GM12878 (cell line): Measurements from ENCODE around the gene SLC39A11. TPM values are rescaled to one million over a fixed set of nuclear protein-coding genes. Genes with fewer than 3 reads are reported as not detected.

Source experiments
- ATAC-seq: fragments of 200-7000 bp; cut with Tn5 transposase; 3 replicates; pipeline ENCODE4 v1.9.1; 2020; ENCODE audit warnings: mild to moderate bottlenecking, moderate library complexity
- BruUV-seq: library from RNA; stranded (reverse); fragments of 400-500 nt; replicated peaks from 2 replicates; lab custom pipeline; 2021; lab: Mats Ljungman, UMichigan
- CTCF ChIA-PET: fragments of 300-600 bp; sonication (Branson Sonifier 250); formaldehyde crosslinking; extraction: SDS; loops from one replicate; lab custom pipeline; 2021; ENCODE audit warnings: inconsistent platforms; lab: Yijun Ruan, JAX
- POLR2A ChIA-PET: fragments of 350-600 bp; formaldehyde crosslinking; extraction: SDS; loops from one replicate; lab custom pipeline; 2021; ENCODE audit warnings: inconsistent platforms; lab: Charles Lee
- RAD21 ChIA-PET: fragments of 300-600 bp; sonication (Branson Sonifier 250); formaldehyde crosslinking; loops from one replicate; lab custom pipeline; 2023; ENCODE audit warnings: antibody characterized with exemption; ENCODE audit not compliant: unreplicated experiment; lab: Charles Lee
- SMC1A ChIA-PET: fragments of 300-600 bp; sonication (Branson Sonifier 250); formaldehyde crosslinking; loops from one replicate; lab custom pipeline; 2023; ENCODE audit not compliant: unreplicated experiment, uncharacterized antibody; lab: Charles Lee
- DNase-seq: peaks from one replicate; pipeline ENCODE4 v3.0.0-alpha.2; 2011; ENCODE audit warnings: low read depth, low spot score
- FAIRE-seq: peaks from 3 replicates; lab custom pipeline; 2011; peaks lifted over from hg19 to GRCh38; lab: Jason Lieb, UNC
- H2AFZ ChIP-seq: 2 replicates; pipeline ENCODE4 v1.6.0; 2011; ENCODE audit warnings: low read depth, low read length, control low read depth; ENCODE audit not compliant: control insufficient read depth
- H3K27ac ChIP-seq: 2 replicates; pipeline ENCODE4 v1.5.1; 2011; ENCODE audit warnings: control low read depth; ENCODE audit not compliant: control insufficient read depth, insufficient read depth
- H3K27me3 ChIP-seq, 2 experiments: replicated peaks in 1 of 2; 2 replicates each; pipeline versions ENCODE4 v1.6.0 to v1.6.1; 2011; ENCODE audit warnings: low read length in 1 of 2; ENCODE audit not compliant: control insufficient read depth in 2 of 2, insufficient read depth in 2 of 2
- H3K36me3 ChIP-seq, 2 experiments: 2 replicates each; pipeline ENCODE4 v1.5.1; 2011; ENCODE audit warnings: low read length in 1 of 2; ENCODE audit not compliant: control insufficient read depth in 2 of 2, insufficient read depth in 2 of 2
- H3K4me1 ChIP-seq: 2 replicates; pipeline ENCODE4 v1.6.1; 2011; ENCODE audit warnings: mild to moderate bottlenecking, low read length, moderate library complexity, mixed read lengths; ENCODE audit not compliant: control insufficient read depth, insufficient read depth
- H3K4me2 ChIP-seq: 2 replicates; pipeline ENCODE4 v1.6.0; 2011; ENCODE audit warnings: control low read depth; ENCODE audit not compliant: control insufficient read depth, insufficient read depth
- H3K4me3 ChIP-seq: fragments of 200-600 bp; sonication (generic); 2 replicates; pipeline ENCODE4 v1.5.1; 2016
- H3K79me2 ChIP-seq: 2 replicates; pipeline ENCODE4 v1.6.0; 2011; ENCODE audit warnings: low read length; ENCODE audit not compliant: control insufficient read depth, insufficient read depth
- H3K9ac ChIP-seq: 2 replicates; pipeline ENCODE4 v1.8.0; 2011; ENCODE audit warnings: low read length, control low read depth, mixed read lengths; ENCODE audit not compliant: control insufficient read depth, insufficient read depth
- H3K9me3 ChIP-seq: replicated peaks from 3 replicates; pipeline ENCODE4 v1.5.1; 2011; ENCODE audit warnings: mild to moderate bottlenecking, low read length; ENCODE audit not compliant: control insufficient read depth, insufficient read depth
- H4K20me1 ChIP-seq: 2 replicates; pipeline ENCODE4 v1.6.0; 2011; ENCODE audit not compliant: control insufficient read depth, insufficient read depth
- PML ChIP-seq: IDR thresholded peaks from 2 replicates; pipeline ENCODE4 v1.6.1; 2012; ENCODE audit warnings: low read length, inconsistent platforms
- TCF3 ChIP-seq: IDR thresholded peaks from 2 replicates; pipeline ENCODE4 v1.6.1; 2012; ENCODE audit warnings: low read depth, mild to moderate bottlenecking, low read length, borderline replicate concordance; ENCODE audit not compliant: insufficient read depth
- WGBS: methylation state at CpG from one replicate; pipeline ENCODE4 v1.1.6; 2016; ENCODE audit warnings: low lambda C conversion rate; ENCODE audit not compliant: insufficient replicate concordance, insufficient coverage; ENCODE audit errors: missing lambda C conversion rate; 5-methylcytosine and 5-hydroxymethylcytosine counted together
- in situ Hi-C: fragments of 300-500 bp; cut with MboI; formaldehyde crosslinking; loops from 9 replicates; pipeline ENCODE4 v1.14.3; 2018; ENCODE audit warnings: mixed read lengths
- intact Hi-C: fragments of 100-400 bp; cut with micrococcal nuclease; formaldehyde crosslinking; loops from one replicate; pipeline ENCODE4 v1.14.2; 2022; ENCODE audit not compliant: unreplicated experiment
- polyA plus RNA-seq, 11 experiments: library from polyadenylated mRNA; depleted of rRNA in 4 of 11; unstranded in 6 of 11; stranded (reverse) in 5 of 11; fragments of >200 nt; fragmentation: Nextera tagmentation in 4 of 11; fragmentation: Illumina TruSeq in 1 of 11; extraction: Ambion mirVana in 4 of 11; extraction: Trizol in 1 of 11; gene quantifications; 1 replicate in 1 of 11; 2 replicates in 10 of 11; pipeline versions ENCODE4 v1.2.1 to v1.2.3, GENCODE V29; 2011 to 2016; ENCODE audit warnings: inconsistent platforms in 2 of 11, missing spikeins in 2 of 11, low read depth in 1 of 11
- total RNA-seq, 4 experiments: library from RNA; depleted of rRNA in 3 of 4; stranded (reverse); fragments of >200 nt in 3 of 4; fragmentation: Illumina TruSeq in 1 of 4; extraction: Trizol in 1 of 4; gene quantifications; 2 replicates each; pipeline versions ENCODE4 v1.2.1 to v1.2.3, GENCODE V29; 2013 to 2021

SLC39A11 gene
- total and polyA plus RNA-seq, 10 of the 15 experiments (the other 5 are each of a cell fraction or from before 2014, with no cell fraction given): 8.6 to 23.8 (median 14.0) TPM

GRCh38 chr17:72996791-72997190 is 95.7 kb downstream of the SLC39A11 start:
- ChIA-PET SMC1A (no interaction called here), CTCF (interaction anchor here (3.0 kb wide), 1 partner anchor 11 kb away, joined by 16 read pairs; no protein-coding TSS in a partner anchor), POLR2A (no interaction called here), RAD21 (no interaction called here)
- Histone ChIP-seq H3K79me2 (no peaks in the 10 kb centered on the region), H3K9me3 (peaks cover under 1% of the 10 kb centered on the region; the same call in 2 of the 3 replicates), H3K4me1 (no peaks in the 10 kb centered on the region), H3K27ac (no peak overlapping the region), H3K27me3 (no peaks in the 10 kb centered on the region), H3K9ac (no peak overlapping the region), H3K36me3 (no peaks in the 10 kb centered on the region), H3K4me2 (no peak overlapping the region), H4K20me1 (no peaks in the 10 kb centered on the region), H2AFZ (no peak overlapping the region), H3K4me3 (no peak overlapping the region)
- WGBS: 83% methylated on average over 4 of the region's 4 CpGs
- no TSS peak for BruUV-seq
- intact Hi-C loops: no loop called here
- no peak for ATAC-seq
- no peak for DNase-seq
- TF ChIP-seq PML: no peak
- TF ChIP-seq, all 136 proteins: peak for 0
- no peak for FAIRE-seq
- in situ Hi-C loops: no loop called here

- Histone ChIP-seq H3K9ac (no peak overlapping the region), H3K9me3 (peaks cover 4% of the 10 kb centered on the region), H3K27me3 (no peaks in the 10 kb centered on the region), H3K79me2 (no peaks in the 10 kb centered on the region), H3K4me1 (no peaks in the 10 kb centered on the region), H3K27ac (no peak overlapping the region), H3K4me2 (no peak overlapping the region), H2AFZ (no peak overlapping the region), H4K20me1 (no peaks in the 10 kb centered on the region), H3K4me3 (no peak overlapping the region), H3K36me3 (no peaks in the 10 kb centered on the region)
- in situ Hi-C loops (no loop called here), intact Hi-C loops (no loop called here)
- POLR2A ChIA-PET: no interaction called here
- ATAC-seq (no peak), FAIRE-seq (no peak), DNase-seq (no peak)
- RAD21 ChIA-PET: interaction anchor here (1.1 to 1.5 kb wide), 3 partner anchors 9 to 438 kb away, joined by 3 to 4 read pairs (median 3); no protein-coding TSS in a partner anchor
- no peak for TF ChIP-seq TCF3
- CTCF ChIA-PET: interaction anchor here (1.0 to 3.0 kb wide), 2 partner anchors 9 to 11 kb away, joined by 3 to 16 read pairs; no protein-coding TSS in a partner anchor
- 93% methylated on average over 1 of the region's 1 CpG for WGBS
- SMC1A ChIA-PET: interaction anchor here (0.8 to 2.6 kb wide), 4 partner anchors 9 to 162 kb away, joined by 3 to 6 read pairs (median 4); no protein-coding TSS in a partner anchor
- BruUV-seq: no TSS peak
Measured at GRCh38 chr17:72995008-72995656, 97.4 kb downstream of the SLC39A11 start.
